GM18517 (cell line): Measurements from ENCODE around the gene ZNF652.
A peak's percentile ranks its signal among the peaks of the same experiment; 100 is the strongest.
"Not testable (repeated sequence)": the region's sequence is repeated elsewhere in the genome, so short reads cannot be mapped to it uniquely, and the experiment has no call there.

Source experiments
- ATAC-seq: cut with Tn5 transposase; IDR thresholded peaks from one replicate; pipeline ENCODE4 v1.9.1; 2021; ENCODE audit warnings: mild to moderate bottlenecking, moderate library complexity; ENCODE audit not compliant: unreplicated experiment

ZNF652 gene

GRCh38 chr17:49316889-49317675 lies 45.0 kb downstream of the ZNF652 start:
- ATAC-seq = no peak

GRCh38 chr17:49316258-49316570 lies 45.8 kb downstream of the ZNF652 start:
- ATAC-seq = no peak

GRCh38 chr17:49315551-49316257 lies 46.3 kb downstream of the ZNF652 start:
- peak; percentile 64 for ATAC-seq

GRCh38 chr17:49312722-49313121 lies 49.3 kb downstream of the ZNF652 start:
- ATAC-seq = no peak

- no peak for ATAC-seq
Observed at GRCh38 chr17:49299996-49300395, 62.1 kb downstream of the ZNF652 start.

GRCh38 chr17:49298371-49298976 lies 63.6 kb downstream of the ZNF652 start:
- ATAC-seq = no peak

- no peak for ATAC-seq
Observed at GRCh38 chr17:49297141-49297540, 64.9 kb downstream of the ZNF652 start.

- no peak for ATAC-seq
Observed at GRCh38 chr17:49294122-49294521, 67.9 kb downstream of the ZNF652 start.

- no peak for ATAC-seq
Observed at GRCh38 chr17:49292901-49293300, 69.1 kb downstream of the ZNF652 start.

- no peak for ATAC-seq
Observed at GRCh38 chr17:49291929-49292328, 70.1 kb downstream of the ZNF652 start.

GRCh38 chr17:49290690-49291359 lies 71.2 kb downstream of the ZNF652 start:
- no peak for ATAC-seq

GRCh38 chr17:49288388-49288787 lies 73.7 kb downstream of the ZNF652 start:
- no peak for ATAC-seq

GRCh38 chr17:49287481-49287880 lies 74.6 kb downstream of the ZNF652 start:
- no peak for ATAC-seq

GRCh38 chr17:49286261-49286973 lies 75.6 kb downstream of the ZNF652 start:
- not testable (repeated sequence) for ATAC-seq

- no peak for ATAC-seq
Observed at GRCh38 chr17:49285716-49286115, 76.3 kb downstream of the ZNF652 start.

GRCh38 chr17:49280918-49281317 lies 81.1 kb downstream of the ZNF652 start:
- no peak for ATAC-seq

- no peak for ATAC-seq
Observed at GRCh38 chr17:49280061-49280460, 82.0 kb downstream of the ZNF652 start.

- ATAC-seq = not testable (repeated sequence)
Observed at GRCh38 chr17:49279263-49280015, 82.6 kb downstream of the ZNF652 start.

- no peak for ATAC-seq
Observed at GRCh38 chr17:49278076-49278475, 84.0 kb downstream of the ZNF652 start.

- ATAC-seq = no peak
Observed at GRCh38 chr17:49277638-49278037, 84.4 kb downstream of the ZNF652 start.
